ENCODE measurements around the gene EGF.

Gene EGF

GRCh38 chr4:109908731-109909130 lies 4.0 kb upstream of the EGF start:
- no peak for DNase-seq (ENCODE audit: low read depth)
- TF ChIP-seq CTCF (IDR thresholded peaks at IDR 0.05; ENCODE audit: low read depth, low read length) (no peak), MYC (IDR thresholded peaks at IDR 0.05; ENCODE audit: low read depth, low read length) (no peak), POLR2A (IDR thresholded peaks at IDR 0.05; ENCODE audit: extremely low read depth, insufficient read length) (no peak), MAX (IDR thresholded peaks at IDR 0.05; ENCODE audit: low read depth, low read length) (no peak)
- H3K4me3 ChIP-seq (ENCODE audit: low read depth, low read length) = no peak overlapping the region

DNA sequence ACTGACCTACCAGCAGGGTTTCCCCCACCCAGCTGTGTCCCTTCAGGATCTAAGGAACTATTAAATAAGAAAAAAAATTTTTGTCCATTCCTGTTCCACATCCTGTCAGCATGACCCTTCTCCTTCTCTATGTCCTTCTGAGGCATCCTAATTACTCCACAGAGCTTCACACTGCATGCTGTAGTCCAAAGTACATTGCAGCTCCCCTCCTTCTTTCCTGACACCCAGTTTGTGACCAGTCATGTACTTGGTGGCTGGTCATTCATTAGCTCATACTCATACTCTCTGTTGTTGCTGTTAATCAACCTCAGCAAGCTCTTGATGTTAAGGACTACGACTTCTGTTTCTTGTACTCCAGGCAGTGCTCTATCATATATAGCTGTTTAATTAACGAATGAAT lies 2.4 kb upstream of the EGF start:
- no peak for TF ChIP-seq CTCF (IDR thresholded peaks at IDR 0.05; ENCODE audit: low read depth, low read length)
- no peak for TF ChIP-seq MAX (IDR thresholded peaks at IDR 0.05; ENCODE audit: low read depth, low read length)
- TF ChIP-seq POLR2A (IDR thresholded peaks at IDR 0.05; ENCODE audit: extremely low read depth, insufficient read length) = no peak
- TF ChIP-seq MYC (IDR thresholded peaks at IDR 0.05; ENCODE audit: low read depth, low read length) = no peak
- DNase-seq (ENCODE audit: low read depth) = no peak
- no peak overlapping the region for H3K4me3 ChIP-seq (ENCODE audit: low read depth, low read length)

DNA sequence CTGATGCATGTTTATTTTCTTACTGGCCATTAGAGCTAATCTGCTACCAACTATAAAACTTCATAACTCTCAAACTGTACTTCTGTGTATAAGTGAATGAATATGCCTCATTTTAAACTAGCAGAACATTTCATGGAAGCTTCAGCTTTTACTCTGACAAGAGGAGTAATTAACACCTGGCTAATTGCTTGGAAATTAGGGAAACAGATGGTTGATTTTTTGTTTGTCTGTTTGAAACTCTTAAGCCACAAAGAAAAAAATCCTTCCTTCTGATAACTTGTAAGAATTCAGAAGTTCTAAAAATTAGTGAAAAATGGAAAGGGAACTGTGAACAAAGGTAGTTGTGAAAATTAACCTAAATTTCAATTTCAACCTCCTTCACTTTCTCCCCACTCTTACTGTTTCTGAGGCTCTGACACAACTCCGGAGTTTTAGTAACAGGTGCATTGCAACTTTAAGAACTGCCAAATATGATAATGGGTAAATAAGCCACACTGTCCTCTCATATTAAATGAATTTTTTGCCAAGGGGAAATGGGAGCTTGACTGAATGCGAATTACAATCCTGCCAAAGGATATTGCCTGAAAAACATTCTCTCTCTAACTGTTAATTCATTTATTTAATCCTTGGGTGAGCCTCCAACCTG lies 1.0 kb downstream of the EGF start:
- TF ChIP-seq MYC (IDR thresholded peaks at IDR 0.05; ENCODE audit: low read depth, low read length) (no peak), POLR2A (IDR thresholded peaks at IDR 0.05; ENCODE audit: extremely low read depth, insufficient read length) (no peak), MAX (IDR thresholded peaks at IDR 0.05; ENCODE audit: low read depth, low read length) (no peak), CTCF (IDR thresholded peaks at IDR 0.05; ENCODE audit: low read depth, low read length) (no peak)
- DNase-seq (ENCODE audit: low read depth) = no peak
- no peak overlapping the region for H3K4me3 ChIP-seq (ENCODE audit: low read depth, low read length)

- TF ChIP-seq CTCF (IDR thresholded peaks at IDR 0.05; ENCODE audit: low read depth, low read length) (no peak), MYC (IDR thresholded peaks at IDR 0.05; ENCODE audit: low read depth, low read length) (no peak), POLR2A (IDR thresholded peaks at IDR 0.05; ENCODE audit: extremely low read depth, insufficient read length) (no peak), MAX (IDR thresholded peaks at IDR 0.05; ENCODE audit: low read depth, low read length) (no peak)
- DNase-seq (ENCODE audit: low read depth) = no peak
- no peak overlapping the region for H3K4me3 ChIP-seq (ENCODE audit: low read depth, low read length)
These were observed 1.6 kb downstream of the EGF start for GRCh38 chr4:109914322-109914721.

DNA sequence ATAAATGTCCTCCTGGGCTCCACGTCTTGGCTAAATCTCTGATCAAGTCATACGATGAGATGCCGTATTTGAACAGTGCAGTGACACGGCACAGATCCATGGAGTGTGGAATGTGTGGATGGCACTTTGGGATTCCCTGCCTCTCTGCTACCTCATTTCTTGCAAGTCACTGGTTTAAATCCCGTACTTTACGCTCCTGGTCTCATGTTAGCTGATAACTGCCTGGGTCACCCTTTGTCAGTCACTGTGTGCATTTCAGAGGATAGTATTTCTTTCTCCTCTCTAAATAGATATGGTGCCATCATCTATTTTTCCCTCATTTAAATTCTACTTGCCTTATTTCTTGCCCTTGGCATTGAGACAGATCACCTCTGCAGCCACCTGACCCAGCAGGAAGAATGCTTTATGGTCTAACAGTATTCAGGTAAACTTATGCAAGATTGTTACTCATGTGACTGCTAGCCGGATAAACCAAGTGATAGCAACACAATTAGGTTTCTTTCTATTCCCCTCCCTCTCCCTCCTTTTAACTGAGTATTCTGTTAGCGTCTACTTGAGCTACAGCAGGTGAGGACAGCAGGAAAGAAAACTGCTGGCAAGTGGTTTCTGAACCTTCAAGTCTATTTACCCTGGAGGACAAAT lies 2.8 kb downstream of the EGF start:
- no peak for TF ChIP-seq MYC (IDR thresholded peaks at IDR 0.05; ENCODE audit: low read depth, low read length)
- no peak for TF ChIP-seq CTCF (IDR thresholded peaks at IDR 0.05; ENCODE audit: low read depth, low read length)
- TF ChIP-seq POLR2A (IDR thresholded peaks at IDR 0.05; ENCODE audit: extremely low read depth, insufficient read length) = no peak
- TF ChIP-seq MAX (IDR thresholded peaks at IDR 0.05; ENCODE audit: low read depth, low read length) = no peak
- DNase-seq (ENCODE audit: low read depth) = no peak
- H3K4me3 ChIP-seq (ENCODE audit: low read depth, low read length) = no peak overlapping the region
